ENCODE results near the gene SNX32. TPM values are rescaled to one million over a fixed set of nuclear protein-coding genes. Genes with fewer than 3 reads are reported as not detected.
A peak's percentile ranks its signal among the peaks of the same experiment; 100 is the strongest.

The SNX32 gene
- total and polyA plus RNA-seq, 2 of the 13 experiments (the other 11 are each of a cell fraction or from before 2014, with no cell fraction given), result 0.09 to 0.34 TPM

DNA sequence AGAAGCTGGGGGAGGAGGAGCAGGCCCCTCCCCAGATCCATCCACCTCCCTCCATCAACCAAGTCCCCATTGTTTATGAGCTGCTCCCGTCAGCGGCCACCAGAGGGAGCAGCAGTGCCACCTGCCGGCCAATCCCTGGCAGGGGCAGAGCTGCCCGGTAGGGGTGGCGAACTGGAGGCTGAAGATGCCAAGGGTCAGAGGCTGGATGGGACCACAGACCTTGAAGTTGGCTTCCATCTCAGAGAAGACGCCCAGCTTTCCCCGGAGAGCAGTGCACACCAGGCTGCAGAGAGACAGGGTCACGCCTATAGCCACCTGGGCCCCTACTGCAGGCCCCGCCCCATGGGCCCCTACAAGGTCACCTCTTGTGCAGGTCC is 50.9 kb downstream of the SNX32 start (continued):
- peak; percentile 28; the same call in 1 of the 2 replicates for TF ChIP-seq BORCS8-MEF2B (CRISPR knock-in tag; IDR thresholded peaks at IDR 0.05)
- TF ChIP-seq, protein P1, sequence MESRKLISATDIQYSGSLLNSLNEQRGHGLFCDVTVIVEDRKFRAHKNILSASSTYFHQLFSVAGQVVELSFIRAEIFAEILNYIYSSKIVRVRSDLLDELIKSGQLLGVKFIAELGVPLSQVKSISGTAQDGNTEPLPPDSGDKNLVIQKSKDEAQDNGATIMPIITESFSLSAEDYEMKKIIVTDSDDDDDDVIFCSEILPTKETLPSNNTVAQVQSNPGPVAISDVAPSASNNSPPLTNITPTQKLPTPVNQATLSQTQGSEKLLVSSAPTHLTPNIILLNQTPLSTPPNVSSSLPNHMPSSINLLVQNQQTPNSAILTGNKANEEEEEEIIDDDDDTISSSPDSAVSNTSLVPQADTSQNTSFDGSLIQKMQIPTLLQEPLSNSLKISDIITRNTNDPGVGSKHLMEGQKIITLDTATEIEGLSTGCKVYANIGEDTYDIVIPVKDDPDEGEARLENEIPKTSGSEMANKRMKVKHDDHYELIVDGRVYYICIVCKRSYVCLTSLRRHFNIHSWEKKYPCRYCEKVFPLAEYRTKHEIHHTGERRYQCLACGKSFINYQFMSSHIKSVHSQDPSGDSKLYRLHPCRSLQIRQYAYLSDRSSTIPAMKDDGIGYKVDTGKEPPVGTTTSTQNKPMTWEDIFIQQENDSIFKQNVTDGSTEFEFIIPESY (CRISPR knock-in tag; IDR thresholded peaks at IDR 0.05), result peak; percentile 48; the same call in 1 of the 2 replicates
- TF ChIP-seq ZNF205 (CRISPR knock-in tag; IDR thresholded peaks at IDR 0.05), result peak; percentile 69; the same call in 1 of the 2 replicates
- peak; percentile 45; the same call in 1 of the 2 replicates for TF ChIP-seq RXRB (CRISPR knock-in tag; IDR thresholded peaks at IDR 0.05; ENCODE audit: borderline replicate concordance)
- TF ChIP-seq SAP130 (CRISPR knock-in tag; IDR thresholded peaks at IDR 0.05; ENCODE audit: low read depth), result peak; percentile 66
- TF ChIP-seq TFDP1 (CRISPR knock-in tag; IDR thresholded peaks at IDR 0.05; ENCODE audit: borderline replicate concordance), result peak; percentile 31; the same call in 1 of the 2 replicates
- TF ChIP-seq SP4 (CRISPR knock-in tag; IDR thresholded peaks at IDR 0.05), result 0 out of 2 replicates have a peak, but pooled peaks have one; percentile 23
- no peak for TF ChIP-seq STAT5B (CRISPR knock-in tag; IDR thresholded peaks at IDR 0.05)
- TF ChIP-seq FOXP4 (CRISPR knock-in tag; IDR thresholded peaks at IDR 0.05), result no peak
- no peak for TF ChIP-seq KLF6 (CRISPR knock-in tag; IDR thresholded peaks at IDR 0.05)
- peak; percentile 61; the same call in 1 of the 2 replicates for TF ChIP-seq GATAD2A (CRISPR knock-in tag; IDR thresholded peaks at IDR 0.05)
- TF ChIP-seq, protein P2, sequence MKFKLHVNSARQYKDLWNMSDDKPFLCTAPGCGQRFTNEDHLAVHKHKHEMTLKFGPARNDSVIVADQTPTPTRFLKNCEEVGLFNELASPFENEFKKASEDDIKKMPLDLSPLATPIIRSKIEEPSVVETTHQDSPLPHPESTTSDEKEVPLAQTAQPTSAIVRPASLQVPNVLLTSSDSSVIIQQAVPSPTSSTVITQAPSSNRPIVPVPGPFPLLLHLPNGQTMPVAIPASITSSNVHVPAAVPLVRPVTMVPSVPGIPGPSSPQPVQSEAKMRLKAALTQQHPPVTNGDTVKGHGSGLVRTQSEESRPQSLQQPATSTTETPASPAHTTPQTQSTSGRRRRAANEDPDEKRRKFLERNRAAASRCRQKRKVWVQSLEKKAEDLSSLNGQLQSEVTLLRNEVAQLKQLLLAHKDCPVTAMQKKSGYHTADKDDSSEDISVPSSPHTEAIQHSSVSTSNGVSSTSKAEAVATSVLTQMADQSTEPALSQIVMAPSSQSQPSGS (CRISPR knock-in tag; IDR thresholded peaks at IDR 0.05), result peak; percentile 20; the same call in 1 of the 2 replicates
- peak; percentile 68; the same call in 1 of the 2 replicates for TF ChIP-seq ZNF501 (CRISPR knock-in tag; IDR thresholded peaks at IDR 0.05)
- peak; percentile 66; the same call in 1 of the 2 replicates for TF ChIP-seq MIXL1 (CRISPR knock-in tag; IDR thresholded peaks at IDR 0.05)
- no peak for TF ChIP-seq NFYB (CRISPR knock-in tag; IDR thresholded peaks at IDR 0.05)
- no peak for TF ChIP-seq PHF20 (CRISPR knock-in tag; IDR thresholded peaks at IDR 0.05)
- no peak for TF ChIP-seq NCOR1 (IDR thresholded peaks at IDR 0.05; ENCODE audit: borderline replicate concordance, low read length)
- TF ChIP-seq SMAD1 (CRISPR knock-in tag; IDR thresholded peaks at IDR 0.05; ENCODE audit: borderline replicate concordance, low read depth), result 0 out of 2 replicates have a peak, but pooled peaks have one; percentile 58
